ENCODE results near the gene TRIM59. TPM values are rescaled to one million over a fixed set of nuclear protein-coding genes. Genes with fewer than 3 reads are reported as not detected.

TRIM59 gene, protein sequence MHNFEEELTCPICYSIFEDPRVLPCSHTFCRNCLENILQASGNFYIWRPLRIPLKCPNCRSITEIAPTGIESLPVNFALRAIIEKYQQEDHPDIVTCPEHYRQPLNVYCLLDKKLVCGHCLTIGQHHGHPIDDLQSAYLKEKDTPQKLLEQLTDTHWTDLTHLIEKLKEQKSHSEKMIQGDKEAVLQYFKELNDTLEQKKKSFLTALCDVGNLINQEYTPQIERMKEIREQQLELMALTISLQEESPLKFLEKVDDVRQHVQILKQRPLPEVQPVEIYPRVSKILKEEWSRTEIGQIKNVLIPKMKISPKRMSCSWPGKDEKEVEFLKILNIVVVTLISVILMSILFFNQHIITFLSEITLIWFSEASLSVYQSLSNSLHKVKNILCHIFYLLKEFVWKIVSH
- 1.4 TPM for total RNA-seq

DNA sequence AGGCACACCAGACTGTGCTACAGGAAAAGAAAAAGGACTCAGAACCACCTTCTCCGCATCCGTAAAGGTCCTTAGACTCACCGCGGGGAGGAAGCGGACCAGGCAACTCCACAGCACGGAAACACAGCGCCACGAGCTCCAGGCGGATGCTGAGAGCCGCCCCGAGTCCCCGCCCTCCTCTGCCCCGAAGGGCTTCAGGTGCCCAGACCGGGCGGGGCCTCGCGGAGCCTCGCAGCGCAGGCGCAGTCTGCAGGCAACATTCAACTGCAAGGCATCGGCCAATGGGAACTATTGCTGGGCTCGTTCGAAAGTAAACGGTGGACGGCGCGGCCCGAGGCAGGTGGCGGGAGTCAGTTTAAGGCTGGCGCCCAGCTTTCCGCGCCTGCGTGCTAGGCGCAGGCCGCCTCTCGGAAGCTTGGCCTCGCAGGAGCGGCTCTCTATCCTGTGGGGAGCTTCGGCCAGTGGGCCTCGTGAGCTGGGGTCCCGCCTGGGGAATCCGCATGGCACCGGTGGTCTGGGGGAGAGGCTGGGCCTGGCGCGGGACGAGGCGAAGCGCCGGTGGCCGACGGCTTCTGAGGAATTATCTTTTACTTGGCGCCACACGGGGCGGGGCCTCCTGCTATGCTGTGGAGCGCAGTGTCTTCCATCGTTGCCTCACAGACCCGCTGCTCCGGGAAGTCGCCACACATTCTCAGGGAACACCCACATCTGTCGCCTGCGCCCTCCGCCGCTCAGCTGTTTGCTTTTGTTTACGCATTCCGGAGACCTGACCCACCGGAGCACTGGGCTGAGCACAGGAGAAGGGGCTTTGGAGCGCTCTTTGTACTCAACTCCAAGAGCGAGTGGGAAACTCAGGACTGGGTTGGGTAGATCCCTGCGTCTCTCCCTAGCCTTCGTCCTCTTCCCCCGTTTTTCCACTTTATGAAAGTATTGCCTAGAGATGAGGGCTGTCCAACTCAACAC, at the start of gene TRIM59:
TRIM59 (minus strand) TSS at position 151 of the 963 bp plus-strand sequence. CDS start 10,603 bp downstream, outside the sequence.
- ATAC-seq, result peak; percentile 87
- intact Hi-C loops (cut with DNase I), result no loop called here
- peak; percentile 80 for DNase-seq (ENCODE audit: low spot score)

- DNase-seq (ENCODE audit: low spot score) (no peak), ATAC-seq (no peak)
- intact Hi-C loops (cut with DNase I), result no loop called here
These were observed 48.6 kb upstream of the TRIM59 start for GRCh38 chr3:160498202-160498601.

GRCh38 chr3:160490166-160490565, 40.6 kb upstream of the TRIM59 start:
- intact Hi-C loops (cut with DNase I), result no loop called here
- ATAC-seq (no peak), DNase-seq (ENCODE audit: low spot score) (no peak)

DNA sequence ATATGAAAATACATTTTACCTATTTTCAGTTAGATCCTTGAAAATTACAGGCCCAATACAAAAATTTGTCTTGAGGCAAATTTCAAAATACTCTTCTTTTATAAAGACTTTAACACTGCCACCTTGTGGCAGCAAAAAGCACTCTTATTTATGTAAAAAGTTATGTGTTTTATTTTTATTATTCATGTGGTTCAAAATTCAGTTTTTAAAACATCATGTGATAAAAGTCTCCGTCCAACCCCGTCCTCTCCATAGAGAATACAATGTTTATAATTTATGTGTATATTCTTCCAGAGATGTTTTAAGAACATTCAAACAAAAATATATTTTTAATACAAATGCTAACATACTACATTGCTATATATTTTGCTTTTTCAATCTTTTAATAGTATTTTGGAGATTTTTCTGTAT, 36.9 kb upstream of the TRIM59 start:
- ATAC-seq, result no peak
- intact Hi-C loops (cut with DNase I), result no loop called here
- no peak for DNase-seq (ENCODE audit: low spot score)

DNA sequence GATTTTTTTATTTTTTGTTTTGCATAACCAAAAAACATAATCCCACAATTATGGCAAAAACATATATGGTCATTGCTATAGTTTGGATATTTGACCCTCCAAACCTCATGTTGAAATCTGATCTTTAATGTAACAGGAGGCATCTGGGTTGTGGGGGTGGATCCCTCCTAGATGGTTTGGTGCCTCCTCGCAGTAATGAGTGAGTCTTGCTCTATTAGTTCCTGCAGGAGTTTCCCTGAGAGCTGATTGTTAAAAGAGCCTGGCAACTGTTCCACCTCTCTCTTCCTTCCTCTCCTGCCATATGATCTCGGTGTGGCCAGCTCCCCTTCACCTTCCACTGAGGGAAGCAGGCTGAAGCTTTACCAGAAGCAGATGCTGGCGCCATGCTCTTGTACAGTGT, 33.2 kb upstream of the TRIM59 start:
- intact Hi-C loops (cut with DNase I), result no loop called here

GRCh38 chr3:160481856-160482255, 32.3 kb upstream of the TRIM59 start:
- intact Hi-C loops (cut with DNase I), result no loop called here
- DNase-seq (ENCODE audit: low spot score), result no peak
- no peak for ATAC-seq

More for the DNA sequence above, 33.2 kb upstream of the TRIM59 start:
- DNase-seq (ENCODE audit: low spot score) (no peak), ATAC-seq (no peak)

- intact Hi-C loops (cut with DNase I), result no loop called here
- ATAC-seq (no peak), DNase-seq (ENCODE audit: low spot score) (no peak)
These were observed 31.3 kb upstream of the TRIM59 start for GRCh38 chr3:160480931-160481330.

DNA sequence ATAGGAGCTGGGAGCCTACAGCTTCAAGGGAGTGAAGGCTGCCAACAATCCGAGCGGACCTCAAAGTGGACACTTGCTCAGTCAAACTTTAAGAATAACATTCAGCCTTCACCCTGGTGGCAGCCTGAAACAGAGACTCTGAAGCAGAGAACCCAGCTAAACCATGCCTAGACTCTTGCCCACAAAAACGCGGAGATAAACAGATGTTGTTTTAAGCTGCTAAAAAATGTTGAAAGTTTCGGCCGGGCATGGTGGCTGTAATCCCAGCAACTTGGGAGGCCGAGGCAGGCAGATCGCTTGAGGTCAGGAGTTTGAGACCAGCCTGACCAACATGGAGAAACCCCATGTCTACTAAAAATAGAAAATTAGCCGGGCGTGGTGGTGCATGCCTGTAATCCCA, 29.8 kb upstream of the TRIM59 start:
- DNase-seq (ENCODE audit: low spot score) (no peak), ATAC-seq (no peak)
- intact Hi-C loops (cut with DNase I), result no loop called here

DNA sequence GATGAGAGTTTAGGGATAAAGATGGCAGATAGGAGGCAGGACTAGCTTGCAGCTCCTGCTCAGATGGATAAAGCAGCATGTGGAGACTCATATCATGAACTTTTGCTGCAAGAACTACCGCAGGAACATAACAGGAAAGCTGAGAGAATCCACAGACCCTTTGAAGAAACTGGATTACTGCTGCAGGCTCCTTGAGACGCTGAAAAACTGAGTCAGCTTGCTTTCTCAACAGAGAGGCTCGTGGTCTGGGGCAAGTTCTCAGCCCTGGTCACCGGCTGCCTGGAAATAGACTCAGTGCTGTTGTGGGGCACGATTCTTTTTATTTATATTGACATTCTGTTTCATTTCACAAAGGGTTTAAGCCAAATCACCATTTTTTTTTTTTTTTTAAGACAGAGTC, 28.8 kb upstream of the TRIM59 start:
- no peak for ATAC-seq
- intact Hi-C loops (cut with DNase I), result no loop called here
- DNase-seq (ENCODE audit: low spot score), result no peak

- DNase-seq (ENCODE audit: low spot score), result no peak
- no peak for ATAC-seq
- intact Hi-C loops (cut with DNase I), result no loop called here
These were observed 28.2 kb upstream of the TRIM59 start for GRCh38 chr3:160477750-160478149.

DNA sequence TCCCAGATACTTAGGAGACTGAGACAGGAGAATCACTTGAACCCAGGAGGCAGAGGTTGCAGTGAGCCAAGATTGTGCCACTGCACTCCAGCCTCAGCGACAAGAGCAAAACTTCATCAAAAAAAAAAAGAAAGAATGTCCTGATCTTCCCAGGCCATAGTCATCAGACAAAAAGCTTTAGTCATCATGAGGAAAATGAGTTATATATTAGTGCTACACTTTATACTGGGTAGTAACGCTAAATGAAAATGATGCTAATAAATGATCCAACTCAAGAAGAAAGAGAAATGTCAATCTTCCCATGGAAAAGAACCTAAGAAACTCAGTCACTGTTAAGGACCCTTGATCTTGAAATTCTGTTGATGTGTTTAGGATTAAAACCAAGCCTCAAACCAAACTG, 26.3 kb upstream of the TRIM59 start:
- intact Hi-C loops (cut with DNase I), result no loop called here
- DNase-seq (ENCODE audit: low spot score), result no peak

DNA sequence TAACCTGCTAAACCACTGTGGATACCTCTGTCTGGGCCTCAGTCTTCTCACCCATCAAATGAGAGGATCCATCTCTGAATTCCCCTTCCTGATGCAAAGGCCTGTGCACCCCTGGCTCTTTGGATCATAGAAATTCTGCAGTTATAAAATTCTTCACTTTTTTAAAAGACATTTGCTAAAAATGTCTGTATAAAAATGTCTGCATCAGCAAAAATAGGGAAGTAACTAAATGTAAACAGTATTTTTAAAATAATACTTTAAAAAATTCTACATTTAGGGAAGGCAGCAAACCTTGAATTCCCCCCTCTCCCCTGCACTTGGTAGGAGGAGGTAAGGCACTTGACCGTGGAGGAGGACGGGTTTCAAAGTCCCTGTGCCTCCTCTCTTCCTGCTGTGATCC, 25.6 kb upstream of the TRIM59 start:
- intact Hi-C loops (cut with DNase I), result no loop called here
- no peak for ATAC-seq
- no peak for DNase-seq (ENCODE audit: low spot score)

More for the DNA sequence above, 26.3 kb upstream of the TRIM59 start:
- no peak for ATAC-seq

GRCh38 chr3:160474416-160474838, 24.8 kb upstream of the TRIM59 start:
- ATAC-seq, result no peak
- intact Hi-C loops (cut with DNase I), result no loop called here
- no peak for DNase-seq (ENCODE audit: low spot score)

GRCh38 chr3:160473978-160474377, 24.4 kb upstream of the TRIM59 start:
- ATAC-seq, result no peak
- intact Hi-C loops (cut with DNase I), result no loop called here
- DNase-seq (ENCODE audit: low spot score), result no peak

DNA sequence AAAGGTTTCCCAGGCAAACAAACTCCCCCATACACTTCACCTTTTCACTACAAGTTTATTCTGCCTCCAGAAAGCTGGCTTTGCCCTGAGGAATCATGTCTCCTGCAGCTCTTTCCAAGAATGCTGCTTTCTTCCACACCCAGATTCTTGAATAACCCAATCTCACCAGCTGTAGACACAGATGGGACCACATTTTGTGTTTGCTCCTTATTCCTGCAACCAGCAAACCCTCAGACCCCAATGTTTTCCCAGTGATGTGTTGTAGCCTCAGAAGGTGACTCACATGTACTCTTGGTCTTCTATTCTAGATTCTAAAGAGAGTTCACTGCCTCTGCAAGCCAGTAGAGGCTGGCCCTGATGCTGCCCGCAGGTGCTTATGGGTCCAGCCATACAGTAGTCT, 23.6 kb upstream of the TRIM59 start:
- ATAC-seq, result no peak
- intact Hi-C loops (cut with DNase I), result no loop called here
- DNase-seq (ENCODE audit: low spot score), result no peak

- intact Hi-C loops (cut with DNase I), result no loop called here
- no peak for DNase-seq (ENCODE audit: low spot score)
- ATAC-seq, result no peak
These were observed 22.8 kb upstream of the TRIM59 start for GRCh38 chr3:160472344-160472743.

GRCh38 chr3:160471892-160472291, 22.3 kb upstream of the TRIM59 start:
- intact Hi-C loops (cut with DNase I), result no loop called here
- DNase-seq (ENCODE audit: low spot score), result no peak
- ATAC-seq, result no peak

- DNase-seq (ENCODE audit: low spot score), result no peak
- intact Hi-C loops (cut with DNase I), result no loop called here
- ATAC-seq, result no peak
These were observed 20.6 kb upstream of the TRIM59 start for GRCh38 chr3:160470181-160470580.

- intact Hi-C loops (cut with DNase I), result no loop called here
- ATAC-seq, result no peak
- no peak for DNase-seq (ENCODE audit: low spot score)
These were observed 15.4 kb upstream of the TRIM59 start for GRCh38 chr3:160464971-160465370.

- ATAC-seq (no peak), DNase-seq (ENCODE audit: low spot score) (no peak)
- intact Hi-C loops (cut with DNase I), result no loop called here
These were observed 14.7 kb upstream of the TRIM59 start for GRCh38 chr3:160464321-160464720.
